ENCODE data around the gene CBARP. TPM values are rescaled to one million over a fixed set of nuclear protein-coding genes. Genes with fewer than 3 reads are reported as not detected.
A peak's percentile ranks its signal among the peaks of the same experiment; 100 is the strongest.

CBARP gene
- total and polyA plus RNA-seq, 2 of the 4 experiments (the other 2 are of a cell fraction) = 0.18 to 3.9 TPM

DNA sequence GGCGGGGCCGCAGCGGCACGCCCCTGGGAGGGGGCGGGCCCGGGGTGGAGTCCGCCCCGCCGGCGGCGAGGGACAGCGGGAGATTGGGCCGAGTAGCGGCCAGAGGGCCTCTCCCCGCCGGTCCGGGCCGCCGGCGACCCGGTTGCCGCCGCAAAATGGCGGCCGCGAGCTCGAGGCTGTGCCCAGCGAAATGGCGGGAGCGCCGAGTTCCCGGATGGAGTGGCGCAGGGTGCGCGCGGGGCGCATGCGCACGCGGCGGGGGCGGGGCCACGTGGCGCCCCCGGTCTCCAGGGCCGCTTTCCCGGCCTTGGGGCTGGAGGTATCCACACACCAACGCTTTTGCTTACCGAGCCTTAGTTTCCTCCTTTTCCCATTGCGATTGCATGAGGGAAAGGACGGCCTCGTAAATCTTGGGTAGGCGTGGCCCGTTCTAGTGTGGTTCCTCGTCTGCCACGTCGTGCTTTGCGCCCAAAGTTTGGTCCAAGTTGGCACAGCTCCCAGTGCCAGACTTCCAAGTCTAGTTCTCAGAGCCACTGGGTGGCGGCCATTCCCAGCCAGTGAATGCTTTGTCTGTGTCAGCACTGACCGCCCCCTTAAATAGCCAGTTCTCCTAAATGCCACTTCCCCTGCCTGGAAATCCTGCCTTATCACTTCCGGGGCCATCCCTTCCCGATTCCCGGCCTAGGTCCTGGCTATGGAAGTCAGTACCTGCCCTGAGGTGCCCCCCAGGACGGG, 31.8 kb upstream of the CBARP start:
- intact Hi-C loops (cut with micrococcal nuclease) (loop anchor here (1.0 kb wide), 1 partner anchor 20 kb away; no protein-coding TSS in a partner anchor), in situ Hi-C loops (cut with MboI; ENCODE audit: low sequenced_read_pairs) (no loop called here), dilution Hi-C loops (cut with HindIII; ENCODE audit: low sequenced_read_pairs, unreplicated experiment) (no loop called here)
- H3K18ac ChIP-seq (ENCODE audit: low read depth, low read length) = peak overlapping the region; percentile 75
- DNase-seq = peak; percentile 81
- peak overlapping the region; percentile 86 for H3K4me2 ChIP-seq (ENCODE audit: low read depth, low read length)
- H2AFZ ChIP-seq (replicated peaks; ENCODE audit: low read length, poor library complexity) = peak overlapping the region; percentile 80
- peak overlapping the region; percentile 50 for H4K5ac ChIP-seq (ENCODE audit: low read depth, low read length)
- ChIA-PET CTCF (interaction anchor here (1.5 to 1.7 kb wide), 2 partner anchors 10 to 25 kb away, joined by 8 to 15 read pairs; no protein-coding TSS in a partner anchor), POLR2A (ENCODE audit: unreplicated experiment) (interaction anchor here (0.6 to 1.4 kb wide), 12 partner anchors 13 to 1662 kb away, joined by 3 to 62 read pairs (median 6); partner anchors contain the start of genes ATP5F1D and WDR18)
- peaks cover 65% of the 10 kb centered on the region for H4K20me1 ChIP-seq (ENCODE audit: insufficient read depth, low read length)
- H3K36me3 ChIP-seq (ENCODE audit: control insufficient read depth, insufficient read depth, low read length) = peaks cover 39% of the 10 kb centered on the region
- peak overlapping the region; percentile 98 for H4K91ac ChIP-seq (ENCODE audit: insufficient read depth, low read depth, low read length)
- peak overlapping the region; percentile 89 for H2BK5ac ChIP-seq (ENCODE audit: low read depth, low read length, poor library complexity, severe bottlenecking)
- TF ChIP-seq SMC3 (IDR thresholded peaks at IDR 0.05; ENCODE audit: low read depth, low read length) (0 out of 2 replicates have a peak, but pooled peaks have one; percentile 3), MAFK (IDR thresholded peaks at IDR 0.05; ENCODE audit: low read depth, low read length) (peak; percentile 61; the same call in 1 of the 2 replicates), CEBPB (IDR thresholded peaks at IDR 0.05; ENCODE audit: low read depth, low read length) (no peak), CHD1 (IDR thresholded peaks at IDR 0.05; ENCODE audit: low read depth, low read length) (peak; percentile 88; the same call in 1 of the 2 replicates), POLR2A (IDR thresholded peaks at IDR 0.05; ENCODE audit: low read depth, low read length) (peak; percentile 98), MXI1 (IDR thresholded peaks at IDR 0.05; ENCODE audit: borderline replicate concordance, low read depth, low read length) (peak; percentile 95; the same call in 1 of the 2 replicates), RFX5 (IDR thresholded peaks at IDR 0.05; ENCODE audit: low read depth, low read length) (no peak), RAD21 (IDR thresholded peaks at IDR 0.05; ENCODE audit: low read length) (no peak), MAZ (IDR thresholded peaks at IDR 0.05; ENCODE audit: borderline replicate concordance, low read depth, low read length) (no peak)
- TF ChIP-seq, protein P1, sequence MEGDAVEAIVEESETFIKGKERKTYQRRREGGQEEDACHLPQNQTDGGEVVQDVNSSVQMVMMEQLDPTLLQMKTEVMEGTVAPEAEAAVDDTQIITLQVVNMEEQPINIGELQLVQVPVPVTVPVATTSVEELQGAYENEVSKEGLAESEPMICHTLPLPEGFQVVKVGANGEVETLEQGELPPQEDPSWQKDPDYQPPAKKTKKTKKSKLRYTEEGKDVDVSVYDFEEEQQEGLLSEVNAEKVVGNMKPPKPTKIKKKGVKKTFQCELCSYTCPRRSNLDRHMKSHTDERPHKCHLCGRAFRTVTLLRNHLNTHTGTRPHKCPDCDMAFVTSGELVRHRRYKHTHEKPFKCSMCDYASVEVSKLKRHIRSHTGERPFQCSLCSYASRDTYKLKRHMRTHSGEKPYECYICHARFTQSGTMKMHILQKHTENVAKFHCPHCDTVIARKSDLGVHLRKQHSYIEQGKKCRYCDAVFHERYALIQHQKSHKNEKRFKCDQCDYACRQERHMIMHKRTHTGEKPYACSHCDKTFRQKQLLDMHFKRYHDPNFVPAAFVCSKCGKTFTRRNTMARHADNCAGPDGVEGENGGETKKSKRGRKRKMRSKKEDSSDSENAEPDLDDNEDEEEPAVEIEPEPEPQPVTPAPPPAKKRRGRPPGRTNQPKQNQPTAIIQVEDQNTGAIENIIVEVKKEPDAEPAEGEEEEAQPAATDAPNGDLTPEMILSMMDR (conservative IDR thresholded peaks at IDR 0.05; ENCODE audit: low read depth, low read length) = no peak
- TF ChIP-seq, protein P2, sequence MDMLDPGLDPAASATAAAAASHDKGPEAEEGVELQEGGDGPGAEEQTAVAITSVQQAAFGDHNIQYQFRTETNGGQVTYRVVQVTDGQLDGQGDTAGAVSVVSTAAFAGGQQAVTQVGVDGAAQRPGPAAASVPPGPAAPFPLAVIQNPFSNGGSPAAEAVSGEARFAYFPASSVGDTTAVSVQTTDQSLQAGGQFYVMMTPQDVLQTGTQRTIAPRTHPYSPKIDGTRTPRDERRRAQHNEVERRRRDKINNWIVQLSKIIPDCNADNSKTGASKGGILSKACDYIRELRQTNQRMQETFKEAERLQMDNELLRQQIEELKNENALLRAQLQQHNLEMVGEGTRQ (IDR thresholded peaks at IDR 0.05; ENCODE audit: low read depth, low read length) = peak; percentile 92
- peak overlapping the region; percentile 5; the same call in 1 of the 3 replicates for H2BK15ac ChIP-seq (ENCODE audit: low read depth, low read length)
- H3K4ac ChIP-seq (ENCODE audit: low read depth, low read length) = peak overlapping the region; percentile 99
- H3K9me1 ChIP-seq (ENCODE audit: insufficient read depth, low read length) = peaks cover 6% of the 10 kb centered on the region
- H3K14ac ChIP-seq (replicated peaks; ENCODE audit: low read depth, low read length) = peak overlapping the region; percentile 99
- no peaks in the 10 kb centered on the region for H3K27me3 ChIP-seq (ENCODE audit: control insufficient read depth, insufficient read depth, low read length)
- 1% methylated on average over 37 of the region's 64 CpGs; no CpG with 5 or more reads in 1 of the 2 experiments for WGBS, 2 experiments (ENCODE audit: extremely low coverage in 2 of 2, insufficient read length in 1 of 2)
- H3K79me1 ChIP-seq (ENCODE audit: low read depth in 1 of 2, low read length in 2 of 2) = peaks cover 15 to 67% of the 10 kb centered on the region in 2 experiments; a peak in 3 of 4 replicates
- no peak overlapping the region for H2BK20ac ChIP-seq (ENCODE audit: low read depth, low read length)
- no TSS peak for BruUV-seq (replicated peaks)
- no peaks in the 10 kb centered on the region for H3K9me3 ChIP-seq (ENCODE audit: control insufficient read depth, insufficient read depth, low read length)
- peak; percentile 13 for ATAC-seq (ENCODE audit: low read depth)
- H2BK120ac ChIP-seq (ENCODE audit: low read depth, low read length) = peak overlapping the region; percentile 32; the same call in 1 of the 2 replicates
- peak overlapping the region; percentile 68 for H3K4me3 ChIP-seq (ENCODE audit: insufficient read depth, low read depth, low read length)
- peak overlapping the region; percentile 86 for H3K23ac ChIP-seq (ENCODE audit: low read depth, low read length)
- H3K27ac ChIP-seq (ENCODE audit: insufficient read depth, low read length) = peak overlapping the region; percentile 75
- H3K4me1 ChIP-seq (ENCODE audit: control insufficient read depth, insufficient read depth, low read length) = peaks cover 43% of the 10 kb centered on the region
- peak overlapping the region; percentile 52 to 97 for H4K8ac ChIP-seq (ENCODE audit: low read depth in 2 of 2, low read length in 2 of 2)
- H3K56ac ChIP-seq (ENCODE audit: extremely low read depth, insufficient read depth, low read length) = peak overlapping the region; percentile 92
- peak overlapping the region; percentile 80 for H3K9ac ChIP-seq (ENCODE audit: low read depth, low read length)
- H2AK5ac ChIP-seq (ENCODE audit: low read depth, low read length) = peak overlapping the region; percentile 97
- peak overlapping the region; percentile 94 for H2AK9ac ChIP-seq (replicated peaks; ENCODE audit: low read depth, low read length, poor library complexity)
